ENCODE results near the gene CELF1.
"Not testable (repeated sequence)": the region's sequence is repeated elsewhere in the genome, so short reads cannot be mapped to it uniquely, and the experiment has no call there.

CELF1 gene

GRCh38 chr11:47538741-47539565 is 14.0 kb downstream of the CELF1 start:
- no peak for DNase-seq (ENCODE audit: low spot score)

GRCh38 chr11:47536915-47537314 is 16.0 kb downstream of the CELF1 start:
- DNase-seq (ENCODE audit: low spot score), result no peak

GRCh38 chr11:47534704-47535251 is 18.2 kb downstream of the CELF1 start:
- no peak for DNase-seq (ENCODE audit: low spot score)

GRCh38 chr11:47533690-47534151 is 19.2 kb downstream of the CELF1 start:
- DNase-seq (ENCODE audit: low spot score), result no peak

GRCh38 chr11:47532597-47533213 is 20.2 kb downstream of the CELF1 start:
- DNase-seq (ENCODE audit: low spot score), result no peak

GRCh38 chr11:47531666-47532065 is 21.3 kb downstream of the CELF1 start:
- DNase-seq (ENCODE audit: low spot score), result no peak

GRCh38 chr11:47530721-47531120 is 22.2 kb downstream of the CELF1 start:
- not testable (repeated sequence) for DNase-seq (ENCODE audit: low spot score)

GRCh38 chr11:47529951-47530350 is 23.0 kb downstream of the CELF1 start:
- DNase-seq (ENCODE audit: low spot score), result no peak

GRCh38 chr11:47527186-47527585 is 25.7 kb downstream of the CELF1 start:
- no peak for DNase-seq (ENCODE audit: low spot score)

- not testable (repeated sequence) for DNase-seq (ENCODE audit: low spot score)
Measured at GRCh38 chr11:47526032-47526431, 26.9 kb downstream of the CELF1 start.

- peak; percentile 34 for DNase-seq (ENCODE audit: low spot score)
Measured at GRCh38 chr11:47524291-47524874, 28.5 kb downstream of the CELF1 start.

GRCh38 chr11:47523490-47524225 is 29.3 kb downstream of the CELF1 start:
- DNase-seq (ENCODE audit: low spot score), result peak; percentile 57

GRCh38 chr11:47518212-47518964 is 34.5 kb downstream of the CELF1 start:
- DNase-seq (ENCODE audit: low spot score), result no peak

- DNase-seq (ENCODE audit: low spot score), result no peak
Measured at GRCh38 chr11:47516984-47517853, 35.7 kb downstream of the CELF1 start.

- no peak for DNase-seq (ENCODE audit: low spot score)
Measured at GRCh38 chr11:47516155-47516554, 36.8 kb downstream of the CELF1 start.

GRCh38 chr11:47514825-47515647 is 37.9 kb downstream of the CELF1 start:
- peak; percentile 38 for DNase-seq (ENCODE audit: low spot score)

GRCh38 chr11:47512701-47513100 is 40.2 kb downstream of the CELF1 start:
- no peak for DNase-seq (ENCODE audit: low spot score)

- DNase-seq (ENCODE audit: low spot score), result no peak
Measured at GRCh38 chr11:47511917-47512316, 41.0 kb downstream of the CELF1 start.

GRCh38 chr11:47510209-47510608 is 42.7 kb downstream of the CELF1 start:
- no peak for DNase-seq (ENCODE audit: low spot score)
